Activated naive CD4-positive, alpha-beta T cell treated with anti-CD3 and anti-CD28 coated beads, Interleukin-2, amount 50 U/mL, for 72 hours (primary cell): ENCODE data around the gene KRTAP2-2. TPM values are rescaled to one million over a fixed set of nuclear protein-coding genes. Genes with fewer than 3 reads are reported as not detected.
A peak's percentile ranks its signal among the peaks of the same experiment; 100 is the strongest.
"Not testable (repeated sequence)": the region's sequence is repeated elsewhere in the genome, so short reads cannot be mapped to it uniquely, and the experiment has no call there.

ENCODE experiments used
- ATAC-seq, 2 donors: fragments of 150-1000 bp; cut with Tn5 transposase; 2 replicates each; pipeline ENCODE4 v1.10.0; 2021; ENCODE audit warnings: mild to moderate bottlenecking in 2 of 2, moderate library complexity in 2 of 2
- DNase-seq, 2 donors: peaks; one replicate each; pipeline ENCODE4 v3.0.0; 2021 to 2022; ENCODE audit warnings: low spot score in 2 of 2
- H3K27ac Mint-ChIP-seq, 2 donors: one replicate each; pipeline ENCODE4 v1.8.0; 2022; ENCODE audit warnings: mild to moderate bottlenecking in 2 of 2, mixed read lengths in 2 of 2
- H3K36me3 Mint-ChIP-seq, 2 donors: one replicate each; pipeline ENCODE4 v1.8.0; 2022; ENCODE audit warnings: mixed read lengths in 2 of 2
- H3K9me3 Mint-ChIP-seq, 2 donors: one replicate each; pipeline ENCODE4 v1.8.0; 2022; ENCODE audit warnings: mixed read lengths in 2 of 2
- total RNA-seq, 2 donors: library from RNA; stranded (reverse); gene quantifications; one replicate each; pipeline ENCODE4 v1.2.3, GENCODE V29; 2022

The KRTAP2-2 gene
- total RNA-seq, 2 donors from 2014 or later: not detected

- peaks cover 4 to 10% of the 10 kb centered on the region in 2 donors for H3K9me3 Mint-ChIP-seq
- not testable (repeated sequence) for H3K36me3 Mint-ChIP-seq, ATAC-seq, DNase-seq, H3K27ac Mint-ChIP-seq
Measured at GRCh38 chr17:41046735-41047465, 8.1 kb downstream of the KRTAP2-2 start, which contains the start of gene KRTAP2-1. TSS of gene KRTAP2-1 (minus strand) at chr17:41047316. CDS start at chr17:41047267, 49 bp downstream.

- ATAC-seq (no peak), DNase-seq (no peak)
- no peak overlapping the region for H3K27ac Mint-ChIP-seq
- peaks cover 4 to 10% of the 10 kb centered on the region in 2 donors for H3K9me3 Mint-ChIP-seq
- H3K36me3 Mint-ChIP-seq: no peaks in the 10 kb centered on the region
Measured at GRCh38 chr17:41042953-41043352, 12.1 kb downstream of the KRTAP2-2 start.

- not testable (repeated sequence) for DNase-seq, H3K36me3 Mint-ChIP-seq, H3K27ac Mint-ChIP-seq, ATAC-seq
- peaks cover 4 to 10% of the 10 kb centered on the region in 2 donors for H3K9me3 Mint-ChIP-seq
Measured at GRCh38 chr17:41040783-41041571, 14.1 kb downstream of the KRTAP2-2 start, which contains the start of gene KRTAP1-1. TSS of gene KRTAP1-1 (minus strand) at chr17:41041450. CDS start at chr17:41041397, 53 bp downstream.

GRCh38 chr17:41037853-41038350 is 17.1 kb downstream of the KRTAP2-2 start:
- Mint-ChIP-seq H3K36me3 (no peaks in the 10 kb centered on the region), H3K9me3 (no peaks in the 10 kb centered on the region)
- ATAC-seq: no peak

GRCh38 chr17:41034346-41034935 is 20.6 kb downstream of the KRTAP2-2 start, which contains the start of gene KRTAP1-3:
TSS of gene KRTAP1-3 (minus strand) at chr17:41034874. CDS start at chr17:41034821, 53 bp downstream.
- not testable (repeated sequence) for H3K36me3 Mint-ChIP-seq, H3K9me3 Mint-ChIP-seq, ATAC-seq, DNase-seq
- peak within 1 kb of the TSS in 1 of 2 donors; percentile 14 for H3K27ac Mint-ChIP-seq

More at GRCh38 chr17:41037853-41038350, 17.1 kb downstream of the KRTAP2-2 start:
- no peak for DNase-seq
- no peak overlapping the region for H3K27ac Mint-ChIP-seq

- no peak within 1 kb of the TSS for H3K27ac Mint-ChIP-seq
- no peaks in the 10 kb centered on the region for H3K36me3 Mint-ChIP-seq
- ATAC-seq (no peak), DNase-seq (no peak)
- H3K9me3 Mint-ChIP-seq: no peaks in the 10 kb centered on the region
Measured at GRCh38 chr17:41029633-41030245, 25.3 kb downstream of the KRTAP2-2 start, which contains the start of gene KRTAP1-4. TSS of gene KRTAP1-4 (minus strand) at chr17:41030195. CDS start at chr17:41030078, 117 bp downstream.

- H3K27ac Mint-ChIP-seq: no peak within 1 kb of the TSS
- DNase-seq: no peak
- no peaks in the 10 kb centered on the region for H3K36me3 Mint-ChIP-seq
- H3K9me3 Mint-ChIP-seq: no peaks in the 10 kb centered on the region
- ATAC-seq: no peak
Measured at GRCh38 chr17:41026715-41027471, 28.1 kb downstream of the KRTAP2-2 start, which contains the start of gene KRTAP1-5. TSS of gene KRTAP1-5 (minus strand) at chr17:41027208. CDS start at chr17:41027155, 53 bp downstream.

GRCh38 chr17:41024697-41025096 is 30.3 kb downstream of the KRTAP2-2 start:
- no peaks in the 10 kb centered on the region for H3K36me3 Mint-ChIP-seq
- DNase-seq (no peak), ATAC-seq (no peak)
- no peak overlapping the region for H3K27ac Mint-ChIP-seq
- H3K9me3 Mint-ChIP-seq: no peaks in the 10 kb centered on the region

GRCh38 chr17:41020336-41020735 is 34.7 kb downstream of the KRTAP2-2 start:
- H3K36me3 Mint-ChIP-seq: no peaks in the 10 kb centered on the region
- no peaks in the 10 kb centered on the region for H3K9me3 Mint-ChIP-seq
- H3K27ac Mint-ChIP-seq: no peak overlapping the region
- DNase-seq (no peak), ATAC-seq (no peak)

GRCh38 chr17:41019415-41019814 is 35.6 kb downstream of the KRTAP2-2 start:
- no peak for DNase-seq
- no peak for ATAC-seq

GRCh38 chr17:41018541-41018940 is 36.5 kb downstream of the KRTAP2-2 start:
- no peaks in the 10 kb centered on the region for H3K36me3 Mint-ChIP-seq
- no peaks in the 10 kb centered on the region for H3K9me3 Mint-ChIP-seq
- H3K27ac Mint-ChIP-seq: no peak overlapping the region
- DNase-seq (no peak), ATAC-seq (no peak)

More at GRCh38 chr17:41019415-41019814, 35.6 kb downstream of the KRTAP2-2 start:
- no peaks in the 10 kb centered on the region for H3K36me3 Mint-ChIP-seq
- no peak overlapping the region for H3K27ac Mint-ChIP-seq
- no peaks in the 10 kb centered on the region for H3K9me3 Mint-ChIP-seq

GRCh38 chr17:41016578-41017215 is 38.3 kb downstream of the KRTAP2-2 start:
- ATAC-seq (no peak), DNase-seq (no peak)
- Mint-ChIP-seq H3K27ac (no peak overlapping the region), H3K9me3 (no peaks in the 10 kb centered on the region), H3K36me3 (no peaks in the 10 kb centered on the region)

- H3K9me3 Mint-ChIP-seq: no peaks in the 10 kb centered on the region
- H3K27ac Mint-ChIP-seq: no peak overlapping the region
- H3K36me3 Mint-ChIP-seq: no peaks in the 10 kb centered on the region
- ATAC-seq: no peak
- no peak for DNase-seq
Measured at GRCh38 chr17:41015454-41015853, 39.6 kb downstream of the KRTAP2-2 start.

- ATAC-seq: no peak
- no peaks in the 10 kb centered on the region for H3K36me3 Mint-ChIP-seq
- no peak for DNase-seq
- H3K27ac Mint-ChIP-seq: no peak overlapping the region
- no peaks in the 10 kb centered on the region for H3K9me3 Mint-ChIP-seq
Measured at GRCh38 chr17:41013606-41014005, 41.4 kb downstream of the KRTAP2-2 start.

- Mint-ChIP-seq H3K27ac (no peak overlapping the region), H3K9me3 (no peaks in the 10 kb centered on the region), H3K36me3 (no peaks in the 10 kb centered on the region)
- no peak for DNase-seq
- ATAC-seq: no peak
Measured at GRCh38 chr17:41013181-41013580, 41.8 kb downstream of the KRTAP2-2 start.
